ENCODE data around the gene FNTB.

- no peak for TF ChIP-seq POLR2A (IDR thresholded peaks at IDR 0.05)
- TF ChIP-seq CTCF (IDR thresholded peaks at IDR 0.05) = no peak
Observed at GRCh38 chr14:64958743-64959142, 28.0 kb upstream of the FNTB start.
